Esophagus muscularis mucosa (tissue), 4 donors: ENCODE data around the gene MYCBPAP. TPM values are rescaled to one million over a fixed set of nuclear protein-coding genes. Genes with fewer than 3 reads are reported as not detected.
"Not testable (repeated sequence)": the region's sequence is repeated elsewhere in the genome, so short reads cannot be mapped to it uniquely, and the experiment has no call there.

Experiments
- DNase-seq: peaks from one replicate; pipeline ENCODE4 v3.0.0-alpha.2; 2017; ENCODE audit errors: extremely low spot score
- H3K27ac ChIP-seq, 4 donors: fragments of 200-600 bp; sonication (generic); replicated peaks in 1 of 4; 1 replicate in 3 of 4; 2 replicates in 1 of 4; pipeline ENCODE4 v1.5.1; 2016 to 2019; ENCODE audit warnings: mild to moderate bottlenecking in 1 of 4
- H3K27me3 ChIP-seq, 4 donors: fragments of 200-600 bp; sonication (generic); one replicate each; pipeline versions ENCODE4 v1.5.1 to v1.6.0; 2016 to 2019
- H3K36me3 ChIP-seq, 4 donors: fragments of 200-600 bp; sonication (generic); one replicate each; pipeline ENCODE4 v1.5.1; 2016 to 2019
- H3K4me1 ChIP-seq, 4 donors: fragments of 200-600 bp; sonication (generic); one replicate each; pipeline ENCODE4 v1.5.1; 2016 to 2019
- H3K4me3 ChIP-seq, 4 donors: fragments of 200-600 bp; sonication (generic); 1 replicate in 2 of 4; 2 replicates in 2 of 4; pipeline ENCODE4 v1.5.1; 2016 to 2019; ENCODE audit warnings: mild to moderate bottlenecking in 4 of 4, moderate library complexity in 1 of 4
- H3K9me3 ChIP-seq, 4 donors: fragments of 200-600 bp; sonication (generic); 1 replicate in 3 of 4; 2 replicates in 1 of 4; pipeline ENCODE4 v1.5.1; 2016 to 2019
- EP300 ChIP-seq: sonication (generic); formaldehyde crosslinking; IDR thresholded peaks from one replicate; pipeline ENCODE4 v1.6.1; 2017; ENCODE audit warnings: antibody characterized with exemption
- POLR2A ChIP-seq: fragments of 450-650 bp; IDR thresholded peaks from one replicate; pipeline ENCODE4 v1.6.1; 2017; ENCODE audit warnings: antibody characterized with exemption, moderate library complexity, mild to moderate bottlenecking, low read depth
- POLR2AphosphoS5 ChIP-seq, 2 donors: sonication (generic); formaldehyde crosslinking; IDR thresholded peaks; one replicate each; pipeline ENCODE4 v1.6.1; 2017; ENCODE audit warnings: antibody characterized with exemption in 2 of 2
- WGBS: methylation state at CpG from one replicate; pipeline ENCODE4 v1.1.5; 2018; 5-methylcytosine and 5-hydroxymethylcytosine counted together
- intact Hi-C: fragments of 100-400 bp; cut with DNase I; formaldehyde crosslinking; loops from one replicate; pipeline ENCODE4 v1.15.1; 2023
- total RNA-seq, 4 donors: library from RNA; depleted of rRNA; stranded (reverse); fragments of >200 nt; gene quantifications; one replicate each; pipeline versions ENCODE4 v1.1.0 to v1.2.1, GENCODE V29; 2016
- TF ChIP-seq, protein P1 (sequence below), 3 experiments: fragments of 200-600 bp in 2 of 3; fragments of 450-650 bp in 1 of 3; sonication (generic) in 2 of 3; IDR thresholded peaks; one replicate each; pipeline ENCODE4 v1.5.1; 2017 to 2019; ENCODE audit warnings: antibody characterized with exemption in 3 of 3, mild to moderate bottlenecking in 2 of 3, moderate library complexity in 1 of 3

The MYCBPAP gene
- total RNA-seq, 4 donors from 2014 or later: 0.33 to 1.6 (median 1.2) TPM; not detected in 1

DNA sequence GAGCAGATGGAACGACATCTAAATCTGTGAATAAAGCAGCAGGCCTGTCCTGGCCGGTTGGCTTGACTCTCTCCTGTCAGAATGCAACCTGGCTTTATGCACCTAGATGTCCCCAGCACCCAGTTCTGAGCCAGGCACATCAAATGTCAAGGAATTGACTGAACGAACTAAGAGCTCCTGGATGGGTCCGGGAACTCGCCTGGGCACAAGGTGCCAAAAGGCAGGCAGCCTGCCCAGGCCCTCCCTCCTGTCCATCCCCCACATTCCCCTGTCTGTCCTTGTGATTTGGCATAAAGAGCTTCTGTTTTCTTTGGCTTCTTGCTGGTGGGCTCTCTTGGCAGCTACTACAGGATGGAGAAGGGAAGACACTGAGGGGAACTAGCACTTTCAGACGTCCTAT is 33.7 kb upstream of the MYCBPAP start:
- H3K9me3 ChIP-seq: no peaks in the 10 kb centered on the region
- 79% methylated on average over 6 of the region's 6 CpGs for WGBS
- H3K4me3 ChIP-seq: no peak overlapping the region
- intact Hi-C loops: no loop called here
- peaks cover 0 to 27% (median 12%) of the 10 kb centered on the region in 4 donors for H3K36me3 ChIP-seq
- no peak for DNase-seq
- peaks cover 7 to 13% (median 12%) of the 10 kb centered on the region in 4 donors for H3K4me1 ChIP-seq
- no peak overlapping the region for H3K27ac ChIP-seq
- TF ChIP-seq POLR2AphosphoS5 (IDR thresholded peaks at IDR 0.05) (no peak), POLR2A (no peak), EP300 (no peak)
- TF ChIP-seq, protein P1, sequence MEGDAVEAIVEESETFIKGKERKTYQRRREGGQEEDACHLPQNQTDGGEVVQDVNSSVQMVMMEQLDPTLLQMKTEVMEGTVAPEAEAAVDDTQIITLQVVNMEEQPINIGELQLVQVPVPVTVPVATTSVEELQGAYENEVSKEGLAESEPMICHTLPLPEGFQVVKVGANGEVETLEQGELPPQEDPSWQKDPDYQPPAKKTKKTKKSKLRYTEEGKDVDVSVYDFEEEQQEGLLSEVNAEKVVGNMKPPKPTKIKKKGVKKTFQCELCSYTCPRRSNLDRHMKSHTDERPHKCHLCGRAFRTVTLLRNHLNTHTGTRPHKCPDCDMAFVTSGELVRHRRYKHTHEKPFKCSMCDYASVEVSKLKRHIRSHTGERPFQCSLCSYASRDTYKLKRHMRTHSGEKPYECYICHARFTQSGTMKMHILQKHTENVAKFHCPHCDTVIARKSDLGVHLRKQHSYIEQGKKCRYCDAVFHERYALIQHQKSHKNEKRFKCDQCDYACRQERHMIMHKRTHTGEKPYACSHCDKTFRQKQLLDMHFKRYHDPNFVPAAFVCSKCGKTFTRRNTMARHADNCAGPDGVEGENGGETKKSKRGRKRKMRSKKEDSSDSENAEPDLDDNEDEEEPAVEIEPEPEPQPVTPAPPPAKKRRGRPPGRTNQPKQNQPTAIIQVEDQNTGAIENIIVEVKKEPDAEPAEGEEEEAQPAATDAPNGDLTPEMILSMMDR (IDR thresholded peaks at IDR 0.05): no peak
- peaks cover 0 to 20% (median 7%) of the 10 kb centered on the region in 4 donors for H3K27me3 ChIP-seq

GRCh38 chr17:50475362-50475761 is 32.9 kb upstream of the MYCBPAP start:
- H3K4me3 ChIP-seq: no peak overlapping the region
- H3K27me3 ChIP-seq: peaks cover 0 to 16% (median 5%) of the 10 kb centered on the region in 4 donors
- no peaks in the 10 kb centered on the region for H3K9me3 ChIP-seq
- intact Hi-C loops: no loop called here
- peaks cover 13 to 19% (median 19%) of the 10 kb centered on the region in 4 donors for H3K4me1 ChIP-seq
- peaks cover 0 to 29% (median 12%) of the 10 kb centered on the region in 4 donors for H3K36me3 ChIP-seq
- no peak for TF ChIP-seq EP300
- TF ChIP-seq POLR2A: no peak
- TF ChIP-seq, protein P1 (IDR thresholded peaks at IDR 0.05): no peak
- no peak overlapping the region for H3K27ac ChIP-seq
- 85% methylated on average over 4 of the region's 4 CpGs for WGBS
- DNase-seq: no peak

DNA sequence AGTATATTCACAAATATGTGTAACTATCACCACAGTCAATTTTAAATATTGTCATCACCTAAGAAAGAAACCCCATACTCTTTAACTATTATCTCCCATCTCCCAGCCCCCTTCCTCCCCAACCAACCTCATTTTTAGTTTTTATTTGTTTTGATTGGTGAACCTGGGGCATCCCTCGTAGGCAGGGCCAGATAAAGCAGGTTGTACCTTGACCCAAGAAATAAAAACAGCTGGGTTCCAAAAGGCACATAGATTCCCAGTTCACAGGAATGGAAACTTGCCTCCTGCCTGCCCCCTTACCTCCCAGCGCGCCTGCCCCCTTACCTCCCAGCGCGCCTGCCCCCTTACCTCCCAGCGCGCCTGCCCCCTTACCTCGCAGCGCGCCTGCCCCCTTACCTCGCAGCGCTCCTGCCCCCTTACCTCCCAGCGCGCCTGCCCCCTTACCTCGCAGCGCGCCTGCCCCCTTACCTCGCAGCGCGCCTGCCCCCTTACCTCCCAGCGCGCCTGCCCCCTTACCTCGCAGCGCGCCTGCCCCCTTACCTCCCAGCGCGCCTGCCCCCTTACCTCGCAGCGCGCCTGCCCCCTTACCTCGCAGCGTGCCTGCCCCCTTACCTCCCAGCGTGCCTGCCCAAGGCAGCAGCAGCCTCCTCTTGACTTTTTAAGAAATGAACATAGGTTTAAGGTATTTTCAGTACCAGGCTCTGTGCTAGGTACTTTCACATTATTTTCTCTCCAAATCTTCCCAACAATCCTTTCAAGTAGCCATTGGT is 32.3 kb upstream of the MYCBPAP start:
- H3K27me3 ChIP-seq: peaks cover 0 to 16% (median 5%) of the 10 kb centered on the region in 4 donors
- H3K4me3 ChIP-seq, H3K9me3 ChIP-seq, H3K27ac ChIP-seq, DNase-seq, intact Hi-C loops: not testable (repeated sequence)
- H3K4me1 ChIP-seq: peaks cover 17 to 22% (median 21%) of the 10 kb centered on the region in 4 donors
- H3K36me3 ChIP-seq: peaks cover 0 to 30% (median 11%) of the 10 kb centered on the region in 4 donors
- WGBS: 43% methylated on average over 20 of the region's 33 CpGs

GRCh38 chr17:50476545-50477315 is 31.5 kb upstream of the MYCBPAP start:
- Histone ChIP-seq H3K4me3 (no peak overlapping the region), H3K27me3 (peaks cover 0 to 16% (median 5%) of the 10 kb centered on the region in 4 donors), H3K36me3 (peaks cover 0 to 24% (median 8%) of the 10 kb centered on the region in 4 donors), H3K27ac (no peak overlapping the region), H3K9me3 (no peaks in the 10 kb centered on the region), H3K4me1 (peaks cover 20 to 23% (median 22%) of the 10 kb centered on the region in 4 donors)
- no peak for TF ChIP-seq POLR2AphosphoS5 (IDR thresholded peaks at IDR 0.05)
- TF ChIP-seq, protein P1 (IDR thresholded peaks at IDR 0.05): no peak
- TF ChIP-seq EP300: no peak
- TF ChIP-seq POLR2A: no peak
- WGBS: 82% methylated on average over 18 of the region's 18 CpGs
- no peak for DNase-seq
- intact Hi-C loops: no loop called here

- 73% methylated on average over 7 of the region's 7 CpGs for WGBS
- Histone ChIP-seq H3K4me3 (peak overlapping the region in 3 of 4 donors; percentile 72 to 86 (median 80)), H3K27ac (peak overlapping the region; percentile 86 to 92 (median 88)), H3K36me3 (peaks cover 0 to 26% (median 9%) of the 10 kb centered on the region in 4 donors), H3K27me3 (peaks cover 0 to 16% (median 5%) of the 10 kb centered on the region in 4 donors), H3K4me1 (peaks cover 30 to 36% (median 33%) of the 10 kb centered on the region in 4 donors), H3K9me3 (no peaks in the 10 kb centered on the region)
- intact Hi-C loops: no loop called here
- TF ChIP-seq, protein P1 (IDR thresholded peaks at IDR 0.05): no peak
- TF ChIP-seq POLR2AphosphoS5 (IDR thresholded peaks at IDR 0.05): no peak
- no peak for TF ChIP-seq EP300
- TF ChIP-seq POLR2A: no peak
- DNase-seq: no peak
Measured at GRCh38 chr17:50477976-50478375, 30.3 kb upstream of the MYCBPAP start.
